KG1 (cell line): ENCODE measurements around the gene MACROD2.

ENCODE experiments used
- DNase-seq: peaks from one replicate; lab custom pipeline; 2025; lab: John Stamatoyannopoulos, UW

Gene MACROD2

DNA sequence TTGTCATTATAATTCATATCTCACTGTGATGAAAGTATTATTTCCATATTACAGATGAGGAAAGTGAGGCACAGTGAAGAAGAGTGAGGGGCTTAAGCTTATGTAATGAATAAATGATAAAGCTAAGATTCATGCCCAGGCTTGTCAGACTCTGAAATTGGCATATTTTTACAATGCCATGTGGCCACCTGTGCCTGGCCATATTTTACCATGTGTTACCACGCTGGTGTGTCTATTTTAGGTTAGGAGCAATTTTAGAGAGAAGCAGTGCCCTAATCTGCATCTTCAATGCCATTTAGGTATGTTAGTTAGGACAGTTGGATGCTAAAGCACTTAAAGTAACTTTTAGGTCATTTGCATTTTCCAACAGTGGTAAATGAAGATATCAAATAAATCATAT is 530.1 kb downstream of the MACROD2 start:
- DNase-seq: no peak

DNA sequence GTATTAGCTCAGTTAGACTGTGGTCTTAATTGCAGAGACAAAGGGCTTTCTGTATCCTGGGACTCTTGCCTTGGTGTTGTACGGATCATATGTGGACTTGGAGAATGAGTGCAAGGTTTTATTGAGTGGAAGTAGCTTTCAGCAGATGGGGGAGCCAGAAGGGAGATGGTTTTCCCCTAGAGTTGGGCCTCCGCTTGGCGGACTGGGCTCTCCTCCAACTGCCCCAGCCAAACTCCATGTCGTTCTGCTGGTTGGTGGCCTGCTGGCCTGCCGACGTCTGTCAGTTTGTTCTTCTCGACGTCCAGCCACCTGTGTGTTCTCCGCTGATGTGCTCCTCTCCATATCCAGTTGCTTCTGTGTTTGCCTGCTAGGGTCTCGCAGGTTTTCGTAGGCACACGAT is 531.6 kb downstream of the MACROD2 start:
- no peak for DNase-seq

DNA sequence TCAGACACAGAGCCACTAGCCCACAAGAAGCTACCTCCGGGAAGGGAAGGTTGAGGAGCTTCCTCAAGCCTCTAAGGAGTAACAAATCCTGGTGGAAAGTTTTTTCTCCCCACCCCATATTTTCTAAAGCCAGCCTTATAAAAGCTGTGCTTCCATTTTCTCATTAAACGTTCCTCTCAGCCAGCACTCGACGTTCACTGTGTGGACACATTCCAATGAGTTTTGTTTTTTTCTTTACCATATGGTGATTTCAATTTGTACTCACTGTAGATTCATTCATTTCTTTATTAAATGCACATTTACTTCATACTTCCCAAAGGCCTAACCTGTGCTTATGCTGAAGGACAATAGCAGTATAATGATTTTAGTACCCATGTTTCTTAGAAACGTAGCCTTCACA is 536.5 kb downstream of the MACROD2 start:
- DNase-seq: no peak

DNA sequence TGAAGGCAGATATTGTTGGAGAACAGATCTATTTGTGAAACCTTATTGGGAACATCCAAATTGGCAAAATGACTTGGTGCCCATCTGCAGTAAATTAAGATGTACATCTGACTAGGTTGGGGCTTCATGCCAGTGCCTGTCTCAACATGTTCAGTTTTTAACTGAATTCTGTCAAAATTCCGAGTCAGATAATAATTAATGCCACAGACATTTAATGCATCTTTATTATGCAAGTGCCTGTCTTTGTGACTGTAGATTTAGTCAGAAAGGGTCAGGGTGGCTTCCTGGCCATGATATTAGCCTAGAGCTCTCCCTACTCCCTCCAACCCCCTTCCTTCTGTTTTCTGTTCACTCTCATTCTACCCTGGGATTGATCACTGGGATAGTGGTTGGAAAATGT is 541.4 kb downstream of the MACROD2 start:
- no peak for DNase-seq

DNA sequence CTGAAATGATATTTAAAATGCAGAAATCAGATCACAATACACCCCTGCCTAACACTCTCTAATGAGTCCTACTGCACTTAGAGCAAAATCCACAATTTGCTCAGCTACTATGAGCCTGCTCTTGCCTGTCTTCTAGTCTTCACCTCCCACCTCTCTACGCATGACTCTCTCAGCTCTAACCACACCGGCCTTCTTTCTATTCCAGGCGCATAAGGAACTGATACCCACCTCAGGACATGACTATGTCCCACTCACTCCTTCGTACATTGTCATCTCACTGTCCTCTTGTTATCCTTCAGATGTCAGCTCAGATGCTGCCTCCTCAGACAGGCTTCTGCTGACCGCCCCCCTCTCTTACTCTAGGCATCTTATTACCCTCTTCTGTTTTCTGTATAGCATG is 543.1 kb downstream of the MACROD2 start:
- DNase-seq: no peak

DNA sequence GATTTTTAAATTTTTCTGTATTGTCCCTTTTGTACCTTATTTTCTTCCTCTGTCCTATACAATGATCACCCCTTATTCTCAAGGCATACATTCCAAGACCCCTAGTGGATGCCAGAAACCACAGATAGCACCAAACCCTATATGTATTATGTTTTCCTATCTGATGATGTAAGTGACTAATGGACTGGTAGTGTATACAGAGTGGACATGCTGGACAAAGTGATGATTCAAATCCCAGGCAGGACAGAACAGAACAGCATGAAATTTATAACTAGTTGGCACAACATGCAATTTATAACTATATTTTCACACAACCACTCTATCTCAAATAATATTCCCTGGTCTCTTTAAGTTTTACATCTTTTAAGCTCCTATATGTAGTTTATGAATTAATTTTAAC is 547.7 kb downstream of the MACROD2 start:
- DNase-seq: no peak

DNA sequence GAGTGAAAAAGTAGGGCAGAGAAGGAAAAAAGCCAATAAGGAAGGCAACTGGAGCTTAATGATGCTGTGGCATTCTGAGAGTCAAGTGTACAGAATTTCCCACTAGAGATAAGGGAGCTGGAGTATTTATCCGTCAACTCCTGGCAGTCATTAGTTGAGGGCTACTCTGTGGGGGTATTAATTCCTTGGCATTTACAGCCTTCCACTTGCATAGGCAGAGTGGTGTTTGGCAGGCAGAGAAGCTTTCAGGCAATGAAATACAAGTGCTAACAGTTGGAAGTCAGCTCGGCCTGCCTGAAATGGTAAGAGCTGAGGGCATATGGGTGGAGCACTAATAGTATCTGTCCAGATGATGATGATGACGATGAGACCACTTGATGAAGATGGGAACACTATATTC is 549.4 kb downstream of the MACROD2 start:
- no peak for DNase-seq

DNA sequence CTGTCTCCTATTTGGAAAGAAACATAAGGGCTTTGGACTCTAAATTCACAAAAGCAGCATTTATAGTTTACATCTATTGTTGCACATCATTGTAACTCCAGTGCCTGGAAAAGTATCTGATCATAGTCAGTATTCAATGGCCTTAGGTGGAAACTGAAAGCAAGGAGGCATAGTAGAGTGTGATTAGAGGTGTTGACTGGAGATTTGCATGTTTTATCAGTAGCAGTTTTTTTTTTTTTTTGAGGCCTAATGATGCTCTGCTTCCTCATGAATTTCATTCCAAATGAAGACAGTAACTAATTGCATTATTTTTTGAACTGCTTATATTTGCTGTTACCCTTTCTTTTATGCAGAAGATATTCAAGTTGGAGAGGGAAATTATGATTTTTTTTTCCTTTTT is 555.3 kb downstream of the MACROD2 start:
- no peak for DNase-seq

DNA sequence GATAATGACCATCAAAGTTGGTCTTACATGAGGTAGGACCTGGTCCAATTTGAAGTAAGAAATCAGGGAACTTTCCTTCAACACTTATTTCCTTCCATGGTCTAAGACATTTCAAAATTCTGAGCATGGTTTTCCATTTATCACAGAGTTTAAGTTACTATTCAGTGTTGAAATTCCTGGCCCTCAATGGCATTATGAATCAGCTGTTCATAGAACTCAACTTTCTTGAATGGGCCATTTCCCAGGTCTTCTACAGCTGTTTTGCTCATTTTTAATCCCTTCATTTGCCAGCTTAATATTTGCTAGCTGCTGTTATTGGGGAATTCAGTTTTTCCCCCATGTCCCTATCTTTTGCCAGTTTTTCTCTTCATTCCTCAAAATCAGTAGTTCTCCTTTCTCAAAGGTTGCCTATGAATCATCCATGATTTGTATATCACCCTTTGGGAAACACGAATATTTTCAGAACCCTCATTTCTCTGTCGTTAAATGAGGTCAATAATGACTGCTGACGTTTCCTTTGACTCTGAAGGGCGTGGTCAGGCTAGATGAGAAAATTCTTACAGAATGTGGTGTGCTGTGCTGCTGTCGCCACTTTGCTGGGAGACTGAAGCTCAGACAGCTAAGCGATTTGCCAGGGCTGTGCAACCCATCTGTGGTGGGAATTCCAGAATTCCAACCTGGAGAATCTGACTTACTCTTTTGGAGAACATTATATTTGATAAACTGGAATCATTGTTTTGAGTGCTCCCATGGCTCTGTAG is 558.6 kb downstream of the MACROD2 start:
- DNase-seq: no peak

DNA sequence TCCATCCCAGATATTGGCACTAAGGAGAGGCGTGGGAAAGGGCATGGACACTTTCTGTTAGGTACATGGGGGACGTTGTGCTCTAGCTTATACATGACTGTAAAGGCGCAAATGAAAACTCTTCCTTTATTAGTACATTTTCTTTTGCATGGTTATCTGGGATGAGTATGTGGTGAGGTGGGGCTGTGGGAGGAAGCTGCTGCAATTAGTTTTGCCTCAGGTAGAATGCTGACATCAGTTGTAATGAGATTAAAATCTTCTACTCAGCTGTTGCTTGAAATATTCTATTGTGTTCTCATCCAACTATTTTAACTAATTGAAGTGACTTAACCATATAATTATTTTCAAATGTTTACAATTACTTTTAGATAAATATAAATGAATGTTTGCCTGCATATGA is 560.4 kb downstream of the MACROD2 start:
- no peak for DNase-seq

DNA sequence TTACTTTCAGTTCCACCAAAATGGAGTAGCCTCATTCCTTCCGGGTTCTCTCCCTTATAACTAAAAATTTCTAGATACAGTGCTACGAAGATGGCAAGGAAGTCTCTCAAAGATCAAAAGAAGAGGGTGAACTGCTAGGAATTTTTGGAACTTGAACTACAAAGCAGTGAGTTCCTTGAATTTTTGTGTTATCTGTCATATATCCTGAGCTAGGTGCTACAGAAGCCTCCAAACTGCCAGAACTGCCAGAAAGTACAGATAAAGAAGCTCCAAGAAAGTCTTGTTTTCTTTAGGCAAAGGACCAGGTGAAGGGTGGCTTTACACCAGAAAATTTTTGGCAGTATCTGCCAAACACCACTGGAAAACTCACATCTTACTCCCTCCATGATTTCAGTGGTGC is 560.9 kb downstream of the MACROD2 start:
- no peak for DNase-seq

DNA sequence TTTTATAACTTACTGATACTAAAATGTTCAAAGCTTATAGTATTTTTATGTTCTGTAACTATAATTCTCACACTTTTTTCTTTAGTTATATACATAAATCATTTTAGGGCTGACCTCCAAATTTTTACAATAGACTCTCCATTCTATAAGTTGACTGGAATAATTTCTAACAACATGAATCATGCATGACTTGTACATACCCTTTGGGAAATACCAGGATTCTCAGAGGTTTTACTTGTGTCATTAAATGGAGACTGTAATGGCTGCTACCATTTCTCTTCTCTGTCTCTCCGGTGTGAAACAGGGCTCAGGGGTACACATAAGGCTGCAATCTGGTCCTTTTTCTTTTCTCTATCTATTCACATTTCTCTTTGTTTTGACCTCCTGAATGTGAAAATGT is 564.3 kb downstream of the MACROD2 start:
- no peak for DNase-seq

DNA sequence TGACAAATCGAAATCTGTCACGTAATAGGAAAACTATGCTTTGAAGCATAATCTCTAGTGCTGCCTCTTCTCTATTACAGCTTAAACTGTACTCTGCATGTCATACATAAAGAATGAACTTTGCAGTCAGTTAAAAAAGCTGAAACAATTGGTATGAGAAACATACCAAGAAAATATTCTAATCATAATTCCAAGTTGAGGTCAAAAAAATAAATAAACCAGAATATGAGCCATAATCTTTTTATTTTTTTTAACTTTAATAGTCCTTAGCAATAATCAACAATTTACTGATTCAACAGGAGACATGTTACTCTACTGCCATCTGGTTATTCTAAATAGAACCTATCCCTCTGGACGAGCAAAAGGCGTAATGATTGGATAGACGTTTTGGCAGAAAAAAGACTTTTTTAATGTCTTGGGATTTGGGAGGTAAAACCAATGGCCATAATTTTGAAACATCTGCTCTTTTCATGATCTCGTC is 566.5 kb downstream of the MACROD2 start:
- DNase-seq: no peak

DNA sequence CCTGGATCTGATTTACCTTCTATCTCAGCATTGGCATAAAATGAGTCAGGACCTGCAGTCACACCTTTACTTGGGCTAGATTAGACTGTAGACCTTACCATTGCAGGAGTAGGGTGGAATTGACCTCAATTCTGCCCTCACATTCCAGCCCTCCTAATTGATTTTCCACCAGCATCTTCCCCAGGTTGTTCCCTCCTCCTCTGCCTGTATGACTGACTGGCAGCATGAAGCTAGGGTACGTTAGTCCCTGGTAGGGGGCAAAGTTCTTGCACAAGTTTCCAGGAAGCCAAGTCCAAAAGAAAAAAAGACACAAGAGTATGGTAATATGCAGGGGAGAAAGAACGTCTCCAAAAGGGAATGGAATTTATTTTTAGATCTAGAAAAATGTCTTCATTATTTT is 567.7 kb downstream of the MACROD2 start:
- no peak for DNase-seq

DNA sequence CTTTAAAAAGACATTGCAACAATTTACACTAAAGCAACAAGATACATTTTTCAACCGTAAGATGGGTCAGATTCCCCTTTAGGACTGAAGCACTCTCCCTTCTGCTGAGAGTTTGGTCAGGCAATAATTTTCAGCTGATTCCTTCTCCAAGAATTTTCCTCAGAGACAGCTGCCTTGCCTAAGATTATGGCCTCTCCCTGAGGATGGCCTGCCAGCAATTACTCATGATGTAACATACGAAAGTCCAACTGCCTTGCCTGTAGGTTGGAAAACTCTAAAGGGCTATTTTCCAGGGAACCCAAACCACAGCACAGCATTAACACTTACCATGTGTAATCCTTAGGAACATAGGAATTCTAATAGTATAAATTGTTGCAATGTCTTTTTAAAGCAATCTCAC is 571.2 kb downstream of the MACROD2 start:
- DNase-seq: no peak

DNA sequence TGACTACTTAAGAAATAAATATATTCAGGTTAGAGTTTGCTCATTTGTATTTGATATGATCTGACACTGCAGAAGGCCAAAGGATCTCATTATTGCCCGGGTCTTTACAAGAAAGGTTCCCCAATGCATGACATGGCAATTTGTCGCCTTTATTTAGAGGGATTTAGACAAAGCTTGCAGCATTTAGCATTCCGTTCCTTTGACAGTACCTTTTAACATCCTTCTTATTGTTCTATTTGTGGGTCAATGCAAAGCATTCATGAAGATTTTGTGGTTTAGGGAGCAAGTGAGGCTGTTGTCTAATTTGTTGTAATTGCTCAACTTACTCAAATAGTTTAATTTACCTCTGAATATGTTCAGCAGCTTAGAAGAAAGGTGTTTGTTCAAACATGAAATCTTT is 572.9 kb downstream of the MACROD2 start:
- DNase-seq: no peak

DNA sequence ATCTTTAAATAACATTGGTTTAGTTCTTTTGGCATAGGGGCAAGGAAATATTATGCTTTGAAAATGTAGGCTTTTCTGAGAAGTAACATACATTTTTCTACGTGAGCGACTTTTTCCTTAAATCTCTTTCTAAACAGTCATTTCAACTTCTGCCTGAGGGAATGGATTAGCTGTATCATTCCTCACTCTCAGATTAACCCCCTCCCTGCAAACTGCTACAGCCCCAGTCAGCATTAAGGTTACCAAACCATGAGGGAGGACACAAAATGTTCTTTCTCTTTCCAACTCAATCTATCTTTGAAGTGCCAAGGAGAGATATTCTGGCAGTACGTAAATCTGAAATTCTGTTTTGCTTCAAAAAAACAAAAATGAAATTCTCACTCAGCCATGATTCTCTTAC is 573.4 kb downstream of the MACROD2 start:
- DNase-seq: no peak

DNA sequence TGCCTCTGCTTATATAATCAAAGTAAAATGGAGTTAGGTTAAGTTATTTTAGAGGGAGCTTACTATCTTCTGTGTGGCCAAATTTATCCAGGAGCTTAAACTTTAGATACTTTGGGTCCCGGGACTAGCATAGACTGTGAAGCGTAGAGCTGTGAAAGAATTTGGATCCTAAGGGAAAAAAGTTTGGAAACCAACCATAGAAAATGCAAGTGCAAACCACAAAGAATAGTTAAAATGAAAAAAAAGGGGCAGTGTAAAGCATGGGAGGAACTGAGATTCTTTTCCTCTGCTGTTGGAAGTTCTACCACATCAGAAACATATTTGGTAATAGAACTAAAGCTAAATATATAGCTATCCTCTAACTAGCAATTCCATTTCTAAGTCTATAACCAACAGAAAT is 574.3 kb downstream of the MACROD2 start:
- no peak for DNase-seq

DNA sequence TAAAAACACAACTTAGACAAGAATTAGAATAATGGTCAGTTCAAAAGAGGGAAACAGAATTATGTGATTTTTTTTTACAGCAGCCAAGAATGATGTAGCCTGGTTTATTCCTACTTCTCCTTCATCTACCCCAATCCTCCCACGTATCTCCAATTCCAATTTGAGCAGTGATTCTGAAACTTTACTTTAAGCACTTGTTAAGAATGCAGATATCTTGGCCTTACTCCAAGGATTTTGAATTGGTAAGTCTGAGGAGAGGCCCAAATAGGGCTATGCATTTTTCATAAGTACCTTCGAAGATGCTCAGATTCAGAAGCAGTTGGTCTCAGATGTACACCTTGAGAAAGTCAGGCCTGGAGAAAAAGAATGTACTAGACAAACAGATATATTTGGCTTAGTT is 575.5 kb downstream of the MACROD2 start:
- no peak for DNase-seq

DNA sequence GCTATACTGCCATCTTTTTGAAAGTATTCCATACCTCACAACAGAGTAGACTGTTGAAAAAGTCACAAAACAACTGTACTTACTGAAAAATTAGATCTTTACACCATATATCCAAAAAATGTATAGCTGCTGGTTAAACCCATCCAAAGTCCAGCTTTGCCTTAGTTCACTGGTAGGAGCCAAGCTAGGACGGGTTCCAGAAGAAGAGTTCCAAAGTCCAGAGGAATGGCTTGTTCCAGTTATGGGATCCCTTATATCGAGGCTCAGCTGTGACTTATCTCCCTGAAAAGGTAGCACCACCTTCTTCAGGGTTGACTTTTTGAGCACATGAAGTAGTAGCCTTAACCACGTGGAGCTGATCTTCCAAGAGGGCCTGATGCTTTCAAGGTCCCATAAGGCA is 578.4 kb downstream of the MACROD2 start:
- no peak for DNase-seq

DNA sequence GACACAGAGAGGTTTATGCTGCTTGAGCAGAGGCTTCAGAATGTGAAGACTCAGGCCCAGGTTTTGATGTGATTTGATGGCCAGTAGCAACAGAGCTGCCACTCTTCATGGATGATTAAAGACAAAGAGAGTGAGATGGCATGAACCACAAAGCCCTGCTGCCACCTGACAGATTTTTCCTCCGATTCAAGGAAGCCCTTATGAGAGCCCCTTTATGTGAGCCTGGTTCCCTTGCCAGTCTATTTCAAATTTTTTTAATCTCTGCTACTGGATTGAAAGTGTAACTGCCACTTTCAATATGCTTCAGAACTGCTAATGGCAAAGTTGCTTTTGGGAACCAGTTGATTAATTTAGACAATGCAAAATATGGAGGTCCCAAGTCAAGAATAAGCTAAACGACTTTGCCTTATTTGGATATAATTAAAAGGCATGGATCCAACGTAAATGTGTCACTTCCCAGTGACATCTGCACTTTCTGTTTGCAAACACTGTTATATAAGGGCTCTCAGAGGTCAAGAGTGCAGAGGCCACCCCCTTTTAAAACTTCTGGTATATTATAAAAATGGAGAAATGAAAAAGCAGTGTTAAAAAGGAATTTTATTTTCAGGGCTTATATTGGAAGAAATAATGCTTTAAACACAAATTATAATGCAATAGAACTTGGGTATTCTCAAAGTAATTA is 581.0 kb downstream of the MACROD2 start:
- no peak for DNase-seq

DNA sequence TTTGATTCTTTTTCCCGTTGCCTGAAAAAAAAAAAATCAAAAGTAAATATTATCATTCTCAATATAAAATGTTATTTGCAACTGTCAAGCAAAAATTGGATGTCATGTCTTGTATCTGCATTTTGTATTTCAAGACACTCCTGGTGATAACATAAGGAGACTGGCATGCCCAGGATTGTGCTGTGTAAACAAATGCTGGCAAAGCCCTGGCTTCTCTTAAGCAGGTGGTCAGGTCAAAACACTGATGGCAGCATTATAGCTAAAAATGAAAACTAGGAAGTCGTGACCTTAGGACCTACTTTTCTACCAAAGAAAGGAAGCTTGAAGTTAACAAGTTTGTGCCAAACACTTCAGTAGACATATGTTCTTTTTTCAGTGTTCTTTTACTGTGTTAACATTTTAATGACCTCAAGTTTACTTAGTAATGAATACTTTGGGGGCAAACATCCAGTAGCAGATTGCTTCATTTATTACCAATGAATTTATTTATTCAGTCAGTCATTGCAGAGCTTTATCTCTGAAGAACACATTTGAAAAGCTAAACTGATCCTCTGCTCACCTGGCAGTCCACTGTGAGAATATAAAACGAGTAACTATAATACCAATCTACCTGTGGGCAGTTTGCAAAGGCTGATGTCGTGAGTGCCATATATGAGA is 585.2 kb downstream of the MACROD2 start:
- DNase-seq: no peak

DNA sequence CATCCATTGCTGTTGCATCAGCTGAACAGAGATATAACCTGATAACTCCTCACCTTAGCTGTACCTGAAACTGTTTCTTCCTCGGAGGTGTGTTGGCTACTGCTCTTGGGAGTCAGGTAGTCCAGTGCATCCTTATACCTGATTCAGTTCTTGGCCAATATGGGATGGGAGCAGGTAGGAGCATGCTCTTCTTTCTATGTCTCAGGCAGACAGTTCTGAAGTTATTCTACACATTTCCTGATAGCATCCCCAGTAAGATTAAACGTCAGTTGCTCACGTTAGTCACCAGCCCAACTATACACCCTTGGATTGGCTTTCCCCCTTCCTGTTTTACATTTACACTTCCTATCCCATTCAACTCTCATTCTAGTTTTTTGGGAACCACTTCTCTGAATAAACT is 586.4 kb downstream of the MACROD2 start:
- no peak for DNase-seq
